GM20431 (cell line): Measurements from ENCODE around the gene SCN11A.
"Not testable (repeated sequence)": the region's sequence is repeated elsewhere in the genome, so short reads cannot be mapped to it uniquely, and the experiment has no call there.

Experiments used
- in situ Hi-C: fragments of 300-500 bp; cut with MseI, MboI; formaldehyde crosslinking; loops from one replicate; pipeline ENCODE4 v1.15.0; 2020; ENCODE audit warnings: low sequenced_read_pairs; ENCODE audit not compliant: unreplicated experiment

SCN11A gene

GRCh38 chr3:39075910-39076309 is 24.2 kb upstream of the SCN11A start:
- in situ Hi-C loops = loop anchor here (25.0 kb wide), 1 partner anchor 211 kb away; the partner anchor contains the start of gene CX3CR1

- in situ Hi-C loops = no loop called here
These were observed 16.8 kb upstream of the SCN11A start for GRCh38 chr3:39068556-39068955.

DNA sequence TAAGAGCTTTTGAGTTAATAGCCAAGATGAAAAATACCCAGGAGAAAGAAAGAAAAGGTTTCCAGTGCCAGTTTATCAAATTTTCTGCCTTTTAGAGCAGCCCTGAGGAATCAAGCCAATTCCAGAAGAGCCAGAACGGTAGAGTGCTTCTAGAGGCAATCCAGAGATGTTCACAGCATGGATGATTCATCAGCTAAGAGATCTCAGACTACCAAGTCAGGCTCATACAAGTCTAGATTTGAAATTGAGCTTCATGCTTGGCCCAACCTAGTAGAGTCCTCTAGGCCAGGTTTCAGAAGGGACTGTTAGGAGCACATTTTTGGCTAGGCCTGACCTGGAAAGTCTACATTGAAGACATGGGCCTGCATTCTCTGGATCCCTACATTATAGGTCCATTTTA is 15.5 kb upstream of the SCN11A start:
- in situ Hi-C loops = no loop called here

DNA sequence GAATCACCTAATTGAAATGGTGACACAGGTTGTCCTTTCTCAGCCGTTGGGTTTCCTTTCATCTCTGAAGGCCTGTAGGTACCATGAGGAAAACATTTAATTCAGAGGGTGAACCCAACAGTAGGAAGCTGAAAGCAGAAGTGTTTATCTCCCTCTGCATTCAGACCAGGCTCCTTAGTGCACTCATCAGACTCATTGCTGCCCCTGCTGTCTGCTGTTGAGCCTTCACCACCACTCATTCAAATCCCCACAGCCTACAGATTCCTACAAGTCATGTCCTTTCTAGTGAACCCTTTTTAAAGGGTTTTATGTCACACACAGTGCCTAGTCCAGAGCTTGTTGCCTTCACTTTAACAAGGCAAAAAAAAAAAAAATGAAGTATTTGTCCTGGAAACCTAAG is 13.5 kb upstream of the SCN11A start:
- in situ Hi-C loops = no loop called here

GRCh38 chr3:39064646-39065045 is 12.9 kb upstream of the SCN11A start:
- in situ Hi-C loops = no loop called here

DNA sequence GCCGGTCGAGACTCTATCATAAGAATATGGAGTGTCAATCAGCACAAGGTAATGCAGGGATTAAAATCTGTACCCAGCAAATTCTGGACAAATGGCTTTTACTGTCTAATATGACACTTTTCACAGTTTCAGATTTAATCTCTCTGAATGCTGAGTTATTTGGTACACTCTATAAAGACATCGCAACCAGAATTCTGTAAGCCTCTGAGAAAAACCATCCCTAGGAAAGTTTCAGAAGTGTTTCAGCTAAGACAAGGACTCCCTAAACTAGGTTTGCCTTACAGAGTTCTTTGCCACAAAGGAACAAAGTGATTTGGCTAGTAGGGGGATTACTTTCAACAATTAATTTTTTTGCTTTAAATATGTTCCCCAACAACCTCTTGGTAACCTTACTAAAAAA is 11.4 kb upstream of the SCN11A start:
- in situ Hi-C loops = no loop called here

DNA sequence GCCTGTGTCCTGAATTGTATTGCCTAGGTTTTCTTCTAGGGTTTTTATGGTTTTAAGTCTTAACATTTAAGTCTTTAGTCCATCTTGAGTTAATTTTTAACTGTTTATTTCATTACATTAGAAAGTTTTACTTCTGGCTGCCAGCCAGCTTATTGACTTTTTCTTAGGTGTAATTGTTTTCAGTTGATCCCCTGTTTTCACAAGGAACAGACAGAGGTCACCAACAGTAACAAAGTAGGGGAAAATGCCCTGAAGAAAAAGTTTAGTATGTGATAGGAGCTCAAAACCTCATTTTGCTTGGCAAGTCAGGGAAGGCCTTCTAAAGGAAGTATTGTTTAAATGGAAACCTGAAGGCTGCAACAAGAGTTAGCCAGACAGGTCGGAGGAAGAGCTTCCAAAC is 10.4 kb upstream of the SCN11A start:
- in situ Hi-C loops = no loop called here

GRCh38 chr3:39061228-39061627 is 9.5 kb upstream of the SCN11A start:
- in situ Hi-C loops = not testable (repeated sequence)

GRCh38 chr3:39056151-39056550 is 4.4 kb upstream of the SCN11A start:
- in situ Hi-C loops = no loop called here

DNA sequence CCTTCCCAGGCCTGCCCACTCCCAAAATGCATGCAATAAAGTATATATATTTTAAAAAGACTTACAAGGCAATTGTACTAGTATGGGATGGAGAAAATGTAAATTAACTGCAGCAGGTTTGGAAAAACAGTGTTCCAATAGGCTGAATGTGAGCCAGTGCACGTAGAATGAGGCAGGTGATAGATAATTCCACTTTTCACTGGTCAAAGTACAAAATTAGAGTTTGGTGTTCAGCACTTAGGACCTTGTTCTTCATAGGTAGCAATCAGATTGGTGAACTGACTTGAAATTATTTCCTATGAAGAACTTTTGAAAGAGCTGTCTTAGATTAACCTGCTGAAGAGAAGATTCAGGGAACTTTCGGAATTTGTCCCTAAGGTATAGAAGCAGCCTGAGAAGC is 2.0 kb upstream of the SCN11A start:
- in situ Hi-C loops = no loop called here

DNA sequence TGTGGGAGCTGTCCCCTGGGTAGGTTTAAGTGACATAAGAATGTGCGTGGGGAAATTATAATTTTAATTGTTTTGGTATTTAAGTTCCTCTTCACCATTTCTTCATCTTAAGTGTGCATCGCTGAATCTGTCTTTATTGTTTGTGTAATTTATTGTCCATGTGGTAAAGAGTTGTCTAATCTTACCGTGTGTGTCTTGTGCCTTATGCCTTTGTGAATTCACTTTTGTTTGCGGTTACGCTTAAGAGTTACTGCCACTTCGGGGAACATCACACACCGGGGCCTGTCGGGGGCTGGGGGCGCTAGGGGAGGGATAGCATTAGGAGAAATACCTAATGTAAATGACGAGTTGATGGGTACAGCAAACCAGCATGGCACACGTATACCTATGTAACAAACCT is 839 bp upstream of the SCN11A start:
- in situ Hi-C loops = no loop called here

GRCh38 chr3:39050029-39050428 is 1.7 kb downstream of the SCN11A start:
- in situ Hi-C loops = no loop called here

DNA sequence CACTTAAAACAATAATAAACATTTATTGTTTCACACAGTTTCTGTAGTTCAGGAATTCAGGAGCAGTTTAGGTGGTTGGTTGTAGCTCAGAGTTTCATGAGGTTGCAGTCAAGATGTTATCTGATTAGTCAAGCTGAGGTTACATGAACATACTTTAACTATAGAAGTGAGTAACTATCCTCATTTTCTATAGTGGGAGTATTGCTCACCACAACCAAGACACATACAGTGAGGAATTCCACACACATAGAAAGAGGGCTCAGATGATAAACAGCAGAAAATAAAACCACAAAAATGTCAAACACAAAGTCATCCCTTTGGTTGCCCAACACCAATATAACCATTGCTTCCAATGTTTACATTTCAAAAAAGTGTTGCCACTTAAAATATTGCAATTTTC is 13.6 kb downstream of the SCN11A start:
- in situ Hi-C loops = no loop called here

DNA sequence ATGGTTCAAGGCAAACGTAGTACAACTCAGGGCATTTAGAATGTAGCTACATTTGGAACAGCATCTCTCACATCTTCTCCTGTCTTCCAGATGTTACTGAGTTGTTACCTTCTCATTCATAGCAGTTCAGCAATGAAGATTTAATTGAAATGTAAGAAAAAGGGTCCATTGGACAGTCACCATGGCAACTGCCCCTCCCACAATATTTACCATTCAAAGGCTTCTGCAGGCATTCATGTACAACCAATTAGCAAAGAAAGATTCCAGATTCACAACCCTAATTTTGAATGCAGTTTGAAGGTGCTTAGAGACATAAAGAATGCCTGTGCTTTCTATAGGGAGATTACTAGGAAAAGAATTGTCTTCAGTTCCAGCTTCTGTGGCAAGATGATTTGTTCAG is 22.2 kb downstream of the SCN11A start:
- in situ Hi-C loops = no loop called here

GRCh38 chr3:39028546-39028945 is 23.2 kb downstream of the SCN11A start:
- in situ Hi-C loops = no loop called here

DNA sequence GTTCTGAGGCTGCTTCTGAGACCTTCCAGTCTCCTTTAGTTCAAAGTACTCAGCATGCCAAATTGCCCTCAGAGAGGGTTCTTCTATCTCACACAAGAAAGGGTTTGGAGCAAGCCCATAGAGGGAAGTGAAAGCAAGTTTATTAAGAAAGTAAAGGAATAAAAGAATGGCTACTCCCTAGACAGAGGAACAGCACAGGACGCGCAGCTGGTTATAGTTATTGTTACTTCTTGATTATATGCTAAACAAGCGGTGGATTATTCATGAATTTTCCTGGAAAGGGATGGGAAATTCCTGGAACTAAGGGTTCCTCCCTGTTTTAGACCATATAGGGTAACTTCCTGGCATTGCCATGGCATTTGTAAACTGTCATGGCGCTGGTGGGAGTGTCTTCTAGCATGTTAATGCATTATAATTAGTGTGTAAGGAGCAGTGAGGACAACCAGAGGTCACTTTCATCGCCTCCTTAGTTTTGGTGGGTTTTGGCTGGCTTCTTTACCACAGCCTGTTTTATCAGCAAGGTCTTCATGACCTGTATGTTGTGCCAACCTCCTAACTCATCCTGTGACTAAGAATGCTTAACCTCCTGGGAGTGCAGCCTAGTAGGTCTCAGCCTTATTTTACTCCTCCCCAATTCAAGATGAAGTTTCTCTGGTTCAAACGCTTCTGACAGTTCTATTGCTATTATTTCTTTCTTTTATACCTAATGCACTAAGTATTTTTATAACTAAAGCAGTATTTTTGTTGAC is 26.3 kb downstream of the SCN11A start:
- in situ Hi-C loops = no loop called here

GRCh38 chr3:39024497-39024896 is 27.2 kb downstream of the SCN11A start:
- in situ Hi-C loops = loop anchor here (25.0 kb wide), 1 partner anchor 512 kb away; no protein-coding TSS in a partner anchor

DNA sequence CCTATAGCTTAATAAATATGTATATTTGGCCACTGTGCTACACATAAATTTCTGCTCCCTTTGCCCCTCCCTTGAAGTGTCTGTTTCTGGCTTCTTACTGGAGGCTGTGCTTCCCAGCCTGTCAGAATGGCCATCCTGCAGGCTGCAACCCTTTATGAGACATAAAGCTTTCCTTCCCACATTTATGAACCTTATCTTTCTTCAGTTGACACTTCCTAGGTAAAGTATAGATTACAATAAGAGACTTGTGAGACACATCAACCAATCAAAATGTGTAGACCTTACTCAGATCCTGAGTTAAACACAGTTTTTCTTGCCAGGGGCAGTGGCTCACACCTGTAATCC is 29.5 kb downstream of the SCN11A start:
- in situ Hi-C loops = loop anchor here (25.0 kb wide), 1 partner anchor 510 kb away; no protein-coding TSS in a partner anchor

GRCh38 chr3:39021465-39022285 is 30.1 kb downstream of the SCN11A start:
- in situ Hi-C loops = loop anchor here (25.0 kb wide), 1 partner anchor 509 kb away; no protein-coding TSS in a partner anchor

DNA sequence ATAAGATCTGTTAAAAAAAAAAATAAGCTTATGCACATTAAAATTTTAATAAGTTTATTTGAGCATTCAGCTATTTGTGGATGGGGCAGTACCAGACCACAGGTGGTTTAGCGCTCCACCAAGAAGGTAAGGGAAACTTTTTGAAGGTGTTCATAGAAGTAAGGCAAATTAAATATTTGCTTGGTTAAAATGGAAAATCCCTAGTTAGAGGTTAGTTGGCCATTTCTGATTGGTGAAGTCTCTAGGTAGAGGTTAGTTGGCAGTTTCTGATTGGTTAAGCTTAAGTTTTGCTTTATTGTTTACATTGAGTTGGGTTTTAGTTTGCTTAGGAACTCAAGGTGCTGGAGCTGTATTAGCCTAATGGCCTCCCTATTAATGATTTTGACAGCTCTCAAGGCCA is 30.7 kb downstream of the SCN11A start:
- in situ Hi-C loops = loop anchor here (25.0 kb wide), 1 partner anchor 509 kb away; no protein-coding TSS in a partner anchor

DNA sequence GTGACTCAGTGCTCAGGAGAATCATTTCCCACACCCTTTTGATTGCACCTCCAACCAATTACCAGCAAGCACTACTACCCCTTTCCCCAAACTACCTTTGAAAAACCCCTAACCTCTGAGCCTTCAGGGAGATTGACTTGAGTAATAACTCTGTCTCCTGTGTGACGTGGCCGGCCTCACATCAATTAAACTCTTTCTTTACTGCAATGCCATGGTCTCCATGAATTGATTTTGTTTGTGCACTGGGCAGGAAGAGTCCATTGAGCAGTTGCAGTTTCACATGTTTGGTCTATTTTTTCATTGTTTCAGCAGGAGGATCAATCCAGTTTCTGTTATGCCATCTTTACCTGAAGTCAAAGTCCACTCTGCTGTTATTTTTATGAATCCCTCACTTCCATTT is 32.4 kb downstream of the SCN11A start:
- in situ Hi-C loops = loop anchor here (25.0 kb wide), 1 partner anchor 507 kb away; no protein-coding TSS in a partner anchor
